GM12874 (cell line): ENCODE measurements around the gene SMG6.

ENCODE experiments used
- TF ChIP-seq, protein P1 (sequence below): IDR thresholded peaks from 2 replicates; pipeline ENCODE4 v1.5.1; 2011; ENCODE audit warnings: low read depth, mild to moderate bottlenecking, control low read depth, low read length, moderate library complexity; ENCODE audit not compliant: insufficient read depth

The SMG6 gene

DNA sequence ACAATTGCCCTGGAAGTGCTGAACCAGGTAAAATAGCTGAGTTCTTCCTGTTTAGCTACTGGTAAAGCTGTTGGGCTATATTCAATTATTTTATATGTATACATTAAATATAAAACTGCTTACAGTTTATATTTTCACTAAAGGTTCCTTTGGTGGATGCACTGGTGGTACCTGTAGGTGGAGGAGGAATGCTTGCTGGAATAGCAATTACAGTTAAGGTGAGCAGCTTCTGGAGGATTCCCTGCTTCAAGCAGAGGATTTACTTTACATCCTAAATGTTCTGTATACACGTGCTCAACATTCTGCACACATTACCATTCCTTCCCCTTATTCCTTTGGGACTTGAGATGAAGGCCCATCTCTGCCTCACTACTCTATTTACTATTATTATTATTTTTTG, 17.8 kb upstream of the SMG6 start:
- TF ChIP-seq, protein P1, sequence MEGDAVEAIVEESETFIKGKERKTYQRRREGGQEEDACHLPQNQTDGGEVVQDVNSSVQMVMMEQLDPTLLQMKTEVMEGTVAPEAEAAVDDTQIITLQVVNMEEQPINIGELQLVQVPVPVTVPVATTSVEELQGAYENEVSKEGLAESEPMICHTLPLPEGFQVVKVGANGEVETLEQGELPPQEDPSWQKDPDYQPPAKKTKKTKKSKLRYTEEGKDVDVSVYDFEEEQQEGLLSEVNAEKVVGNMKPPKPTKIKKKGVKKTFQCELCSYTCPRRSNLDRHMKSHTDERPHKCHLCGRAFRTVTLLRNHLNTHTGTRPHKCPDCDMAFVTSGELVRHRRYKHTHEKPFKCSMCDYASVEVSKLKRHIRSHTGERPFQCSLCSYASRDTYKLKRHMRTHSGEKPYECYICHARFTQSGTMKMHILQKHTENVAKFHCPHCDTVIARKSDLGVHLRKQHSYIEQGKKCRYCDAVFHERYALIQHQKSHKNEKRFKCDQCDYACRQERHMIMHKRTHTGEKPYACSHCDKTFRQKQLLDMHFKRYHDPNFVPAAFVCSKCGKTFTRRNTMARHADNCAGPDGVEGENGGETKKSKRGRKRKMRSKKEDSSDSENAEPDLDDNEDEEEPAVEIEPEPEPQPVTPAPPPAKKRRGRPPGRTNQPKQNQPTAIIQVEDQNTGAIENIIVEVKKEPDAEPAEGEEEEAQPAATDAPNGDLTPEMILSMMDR: no peak

- TF ChIP-seq, protein P1: no peak
Measured at GRCh38 chr17:2319051-2319450, 15.5 kb upstream of the SMG6 start.

GRCh38 chr17:2317796-2318195, 14.2 kb upstream of the SMG6 start:
- TF ChIP-seq, protein P1: no peak

DNA sequence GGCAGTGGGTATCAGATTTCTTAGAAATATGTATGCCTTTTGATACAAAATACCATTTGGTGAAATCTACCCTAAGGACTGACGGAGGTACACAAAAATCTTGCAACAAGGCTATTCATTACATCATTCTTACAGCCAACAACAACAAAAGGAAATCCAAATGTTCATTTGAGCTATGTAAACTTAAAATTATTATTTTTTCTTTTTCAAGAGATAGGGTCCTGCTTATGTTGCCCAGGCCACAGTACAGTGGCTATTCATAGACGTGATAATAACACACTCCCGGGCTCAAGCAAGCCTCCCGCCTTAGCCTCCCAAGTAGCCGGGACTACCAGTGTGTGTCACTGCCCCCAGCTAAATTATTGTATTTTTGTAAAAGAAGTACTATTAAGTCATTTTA, 9.2 kb upstream of the SMG6 start:
- TF ChIP-seq, protein P1: no peak

- TF ChIP-seq, protein P1: no peak
Measured at GRCh38 chr17:2309338-2310154, 6.0 kb upstream of the SMG6 start.

GRCh38 chr17:2304931-2305330, 1.3 kb upstream of the SMG6 start:
- TF ChIP-seq, protein P1: no peak

GRCh38 chr17:2302778-2303203, 794 bp downstream of the SMG6 start:
- TF ChIP-seq, protein P1: no peak
